HepG2 (cell line): Measurements from ENCODE around the gene OSBPL3. TPM values are rescaled to one million over a fixed set of nuclear protein-coding genes. Genes with fewer than 3 reads are reported as not detected.

Experiments used
- ARNT2 ChIP-seq: sonication (generic); formaldehyde crosslinking; IDR thresholded peaks from 2 replicates; pipeline ENCODE4 v1.8.0; 2022; ENCODE audit warnings: mild to moderate bottlenecking, low read depth, missing genetic modification reagents, moderate library complexity
- ATF7-NPFF ChIP-seq: sonication (generic); formaldehyde crosslinking; IDR thresholded peaks from 2 replicates; pipeline ENCODE4 v1.8.1; 2023; ENCODE audit warnings: mild to moderate bottlenecking, low read depth, missing genetic modification reagents, moderate library complexity
- ELF3 ChIP-seq: IDR thresholded peaks from 2 replicates; pipeline ENCODE4 v1.6.1; 2016; ENCODE audit warnings: missing genetic modification reagents, missing compliant biosample characterization
- GABPB1 ChIP-seq: IDR thresholded peaks from 2 replicates; pipeline ENCODE4 v1.6.1; 2016; ENCODE audit warnings: mild to moderate bottlenecking, missing genetic modification reagents, moderate library complexity, missing compliant biosample characterization
- GFI1 ChIP-seq: sonication (generic); formaldehyde crosslinking; IDR thresholded peaks from 2 replicates; pipeline ENCODE4 v1.5.0; 2020; ENCODE audit warnings: missing genetic modification reagents, mild to moderate bottlenecking, borderline replicate concordance
- HDAC1 ChIP-seq: sonication (generic); formaldehyde crosslinking; IDR thresholded peaks from 2 replicates; pipeline ENCODE4 v1.5.1; 2020; ENCODE audit warnings: mild to moderate bottlenecking, missing genetic modification reagents
- HDAC2 ChIP-seq: sonication (generic); formaldehyde crosslinking; IDR thresholded peaks from 2 replicates; pipeline ENCODE4 v1.4.0; 2020; ENCODE audit warnings: missing genetic modification reagents
- IRX3 ChIP-seq: sonication (generic); formaldehyde crosslinking; IDR thresholded peaks from 2 replicates; pipeline ENCODE4 v1.8.1; 2023; ENCODE audit warnings: mild to moderate bottlenecking, low read depth, missing genetic modification reagents, borderline replicate concordance
- KAT7 ChIP-seq: IDR thresholded peaks from 2 replicates; pipeline ENCODE4 v1.6.1; 2018; ENCODE audit warnings: borderline replicate concordance, missing compliant biosample characterization
- KAT8 ChIP-seq: IDR thresholded peaks from 2 replicates; pipeline ENCODE4 v1.6.1; 2016; ENCODE audit warnings: missing genetic modification reagents, missing compliant biosample characterization
- NONO ChIP-seq, 2 experiments: fragments of 450-650 bp in 1 of 2; sonication (generic) in 1 of 2; formaldehyde crosslinking in 1 of 2; IDR thresholded peaks in 1 of 2; conservative IDR thresholded peaks in 1 of 2; 2 replicates each; pipeline versions ENCODE4 v1.6.1 to v1.8.0; 2017 to 2022; ENCODE audit warnings: mild to moderate bottlenecking in 1 of 2, missing genetic modification reagents in 1 of 2, moderate library complexity in 1 of 2
- ONECUT2 ChIP-seq: sonication (generic); formaldehyde crosslinking; IDR thresholded peaks from 2 replicates; pipeline ENCODE4 v1.4.0; 2020; ENCODE audit warnings: missing genetic modification reagents
- POLR2AphosphoS2 ChIP-seq: IDR thresholded peaks from 2 replicates; pipeline ENCODE4 v1.6.1; 2011; ENCODE audit warnings: low read depth, low read length, improper control_type of control experiment
- RARA ChIP-seq: IDR thresholded peaks from 2 replicates; pipeline ENCODE4 v1.6.1; 2016; ENCODE audit warnings: missing genetic modification reagents, missing compliant biosample characterization
- RNF2 ChIP-seq: fragments of 450-650 bp; conservative IDR thresholded peaks from 2 replicates; pipeline ENCODE4 v1.6.1; 2016; ENCODE audit warnings: low read depth
- SIN3B ChIP-seq: fragments of 150-350 bp; IDR thresholded peaks from 2 replicates; pipeline ENCODE4 v1.6.1; 2014; ENCODE audit warnings: low read length
- SOX5 ChIP-seq: IDR thresholded peaks from 2 replicates; pipeline ENCODE4 v1.6.1; 2016; ENCODE audit warnings: borderline replicate concordance
- SP4 ChIP-seq: sonication (generic); formaldehyde crosslinking; IDR thresholded peaks from 2 replicates; pipeline ENCODE4 v1.8.1; 2023; ENCODE audit warnings: mild to moderate bottlenecking, missing genetic modification reagents
- ZFAT ChIP-seq: sonication (generic); formaldehyde crosslinking; conservative IDR thresholded peaks from 2 replicates; pipeline ENCODE4 v1.8.1; 2023; ENCODE audit warnings: missing genetic modification reagents, inconsistent platforms
- ZNF24 ChIP-seq: fragments of 450-650 bp; IDR thresholded peaks from 2 replicates; pipeline ENCODE4 v1.6.1; 2017; ENCODE audit warnings: antibody characterized with exemption, mild to moderate bottlenecking
- polyA plus RNA-seq, 8 experiments: library from polyadenylated mRNA; depleted of rRNA in 3 of 8; stranded (reverse) in 7 of 8; unstranded in 1 of 8; fragments of >200 nt; fragmentation: Illumina TruSeq in 4 of 8; extraction: Trizol in 4 of 8; gene quantifications; 2 replicates each; pipeline versions ENCODE4 v1.2.1 to v1.2.3, GENCODE V29; 2011 to 2016; ENCODE audit warnings: low read depth in 4 of 8, missing spikeins in 1 of 8, mixed read lengths in 1 of 8; ENCODE audit not compliant: insufficient read depth in 1 of 8
- total RNA-seq, 5 experiments: library from RNA; depleted of rRNA; stranded (reverse); fragments of >200 nt; fragmentation: Illumina TruSeq; extraction: Trizol; gene quantifications; 2 replicates each; pipeline ENCODE4 v1.2.3, GENCODE V29; 2016; ENCODE audit warnings: low read depth in 1 of 5
- TF ChIP-seq, protein P1 (sequence below): IDR thresholded peaks from 2 replicates; pipeline ENCODE4 v1.6.1; 2016; ENCODE audit warnings: missing compliant biosample characterization, missing genetic modification reagents, borderline replicate concordance
- TF ChIP-seq, protein P2 (sequence below): IDR thresholded peaks from 2 replicates; pipeline ENCODE4 v1.6.1; 2016; ENCODE audit warnings: mild to moderate bottlenecking, missing biosample characterization, missing genetic modification reagents
- TF ChIP-seq, protein P3 (sequence below): sonication (generic); formaldehyde crosslinking; IDR thresholded peaks from 2 replicates; pipeline ENCODE4 v1.5.1; 2020; ENCODE audit warnings: missing genetic modification reagents, mild to moderate bottlenecking, borderline replicate concordance
- TF ChIP-seq, protein P4 (sequence below): sonication (generic); formaldehyde crosslinking; IDR thresholded peaks from 2 replicates; pipeline ENCODE4 v1.4.0; 2020; ENCODE audit warnings: low read depth, missing genetic modification reagents

OSBPL3 gene
- total and polyA plus RNA-seq, 2 of the 13 experiments (the other 11 are each of a cell fraction or from before 2014, with no cell fraction given), result 8.8 to 28.9 TPM

DNA sequence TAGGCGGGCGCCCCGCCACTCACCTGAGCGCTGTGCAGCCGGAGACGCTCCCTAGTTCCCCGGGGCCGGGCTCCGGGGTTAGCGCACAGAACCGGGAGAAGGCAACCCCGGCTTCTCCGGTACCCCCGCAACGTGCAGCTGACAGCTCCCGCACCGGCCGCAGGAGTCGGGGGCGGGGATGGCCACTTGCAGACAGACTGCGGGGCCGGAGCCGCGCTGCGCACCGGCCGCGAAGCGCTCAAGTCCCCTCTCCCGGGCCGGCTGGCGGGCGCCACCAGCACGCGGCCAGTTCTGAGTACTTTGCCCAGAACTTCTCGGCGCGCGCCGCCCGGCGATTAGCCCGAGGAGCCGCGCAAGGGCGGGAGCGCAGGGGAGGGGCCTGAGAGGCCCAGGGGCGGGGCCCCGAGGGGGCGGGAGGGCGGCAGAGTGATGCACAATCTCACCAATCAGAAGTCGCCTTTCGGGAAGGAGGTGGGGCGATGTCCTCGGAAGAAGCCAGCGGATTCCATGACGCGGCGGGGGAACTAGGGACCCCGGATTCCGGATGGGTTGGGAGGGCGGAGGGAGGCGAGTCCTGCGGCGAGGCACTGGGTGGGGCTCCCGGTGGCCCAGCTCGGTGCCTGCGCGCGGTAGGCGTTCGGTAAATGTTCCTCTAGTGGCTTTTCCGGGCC lies at the start of gene OSBPL3 (continued):
- TF ChIP-seq, protein P1, sequence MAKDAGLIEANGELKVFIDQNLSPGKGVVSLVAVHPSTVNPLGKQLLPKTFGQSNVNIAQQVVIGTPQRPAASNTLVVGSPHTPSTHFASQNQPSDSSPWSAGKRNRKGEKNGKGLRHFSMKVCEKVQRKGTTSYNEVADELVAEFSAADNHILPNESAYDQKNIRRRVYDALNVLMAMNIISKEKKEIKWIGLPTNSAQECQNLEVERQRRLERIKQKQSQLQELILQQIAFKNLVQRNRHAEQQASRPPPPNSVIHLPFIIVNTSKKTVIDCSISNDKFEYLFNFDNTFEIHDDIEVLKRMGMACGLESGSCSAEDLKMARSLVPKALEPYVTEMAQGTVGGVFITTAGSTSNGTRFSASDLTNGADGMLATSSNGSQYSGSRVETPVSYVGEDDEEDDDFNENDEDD (CRISPR knock-in tag), result peak; percentile 83; the same call in 1 of the 2 replicates
- TF ChIP-seq, protein P2, sequence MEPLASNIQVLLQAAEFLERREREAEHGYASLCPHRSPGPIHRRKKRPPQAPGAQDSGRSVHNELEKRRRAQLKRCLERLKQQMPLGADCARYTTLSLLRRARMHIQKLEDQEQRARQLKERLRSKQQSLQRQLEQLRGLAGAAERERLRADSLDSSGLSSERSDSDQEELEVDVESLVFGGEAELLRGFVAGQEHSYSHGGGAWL (CRISPR knock-in tag), result peak; percentile 20
- 0 out of 2 replicates have a peak, but pooled peaks have one; percentile 38 for TF ChIP-seq ARNT2 (CRISPR knock-in tag)
- peak; percentile 64 for TF ChIP-seq HDAC1 (CRISPR knock-in tag)
- TF ChIP-seq ONECUT2 (CRISPR knock-in tag), result no peak
- TF ChIP-seq ZNF24, result no peak
- TF ChIP-seq, protein P3, sequence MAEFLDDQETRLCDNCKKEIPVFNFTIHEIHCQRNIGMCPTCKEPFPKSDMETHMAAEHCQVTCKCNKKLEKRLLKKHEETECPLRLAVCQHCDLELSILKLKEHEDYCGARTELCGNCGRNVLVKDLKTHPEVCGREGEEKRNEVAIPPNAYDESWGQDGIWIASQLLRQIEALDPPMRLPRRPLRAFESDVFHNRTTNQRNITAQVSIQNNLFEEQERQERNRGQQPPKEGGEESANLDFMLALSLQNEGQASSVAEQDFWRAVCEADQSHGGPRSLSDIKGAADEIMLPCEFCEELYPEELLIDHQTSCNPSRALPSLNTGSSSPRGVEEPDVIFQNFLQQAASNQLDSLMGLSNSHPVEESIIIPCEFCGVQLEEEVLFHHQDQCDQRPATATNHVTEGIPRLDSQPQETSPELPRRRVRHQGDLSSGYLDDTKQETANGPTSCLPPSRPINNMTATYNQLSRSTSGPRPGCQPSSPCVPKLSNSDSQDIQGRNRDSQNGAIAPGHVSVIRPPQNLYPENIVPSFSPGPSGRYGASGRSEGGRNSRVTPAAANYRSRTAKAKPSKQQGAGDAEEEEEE, result no peak
- TF ChIP-seq SOX5 (CRISPR knock-in tag), result 0 out of 2 replicates have a peak, but pooled peaks have one; percentile 20
- TF ChIP-seq NONO (IDR thresholded peaks at IDR 0.05), result no peak
- peak; percentile 32 for TF ChIP-seq NONO (CRISPR knock-in tag; conservative IDR thresholded peaks at IDR 0.05)
- peak; percentile 23; the same call in 1 of the 2 replicates for TF ChIP-seq RNF2
- TF ChIP-seq, protein P4, sequence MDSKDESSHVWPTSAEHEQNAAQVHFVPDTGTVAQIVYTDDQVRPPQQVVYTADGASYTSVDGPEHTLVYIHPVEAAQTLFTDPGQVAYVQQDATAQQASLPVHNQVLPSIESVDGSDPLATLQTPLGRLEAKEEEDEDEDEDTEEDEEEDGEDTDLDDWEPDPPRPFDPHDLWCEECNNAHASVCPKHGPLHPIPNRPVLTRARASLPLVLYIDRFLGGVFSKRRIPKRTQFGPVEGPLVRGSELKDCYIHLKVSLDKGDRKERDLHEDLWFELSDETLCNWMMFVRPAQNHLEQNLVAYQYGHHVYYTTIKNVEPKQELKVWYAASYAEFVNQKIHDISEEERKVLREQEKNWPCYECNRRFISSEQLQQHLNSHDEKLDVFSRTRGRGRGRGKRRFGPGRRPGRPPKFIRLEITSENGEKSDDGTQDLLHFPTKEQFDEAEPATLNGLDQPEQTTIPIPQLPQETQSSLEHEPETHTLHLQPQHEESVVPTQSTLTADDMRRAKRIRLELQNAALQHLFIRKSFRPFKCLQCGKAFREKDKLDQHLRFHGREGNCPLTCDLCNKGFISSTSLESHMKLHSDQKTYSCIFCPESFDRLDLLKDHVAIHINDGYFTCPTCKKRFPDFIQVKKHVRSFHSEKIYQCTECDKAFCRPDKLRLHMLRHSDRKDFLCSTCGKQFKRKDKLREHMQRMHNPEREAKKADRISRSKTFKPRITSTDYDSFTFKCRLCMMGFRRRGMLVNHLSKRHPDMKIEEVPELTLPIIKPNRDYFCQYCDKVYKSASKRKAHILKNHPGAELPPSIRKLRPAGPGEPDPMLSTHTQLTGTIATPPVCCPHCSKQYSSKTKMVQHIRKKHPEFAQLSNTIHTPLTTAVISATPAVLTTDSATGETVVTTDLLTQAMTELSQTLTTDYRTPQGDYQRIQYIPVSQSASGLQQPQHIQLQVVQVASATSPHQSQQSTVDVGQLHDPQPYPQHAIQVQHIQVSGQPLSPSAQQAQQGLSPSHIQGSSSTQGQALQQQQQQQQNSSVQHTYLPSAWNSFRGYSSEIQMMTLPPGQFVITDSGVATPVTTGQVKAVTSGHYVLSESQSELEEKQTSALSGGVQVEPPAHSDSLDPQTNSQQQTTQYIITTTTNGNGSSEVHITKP, result peak; percentile 74; the same call in 1 of the 2 replicates
- TF ChIP-seq ATF7-NPFF (CRISPR knock-in tag), result 0 out of 2 replicates have a peak, but pooled peaks have one; percentile 22
- peak; percentile 92 for TF ChIP-seq SP4
- TF ChIP-seq ELF3, result peak; percentile 55
- TF ChIP-seq KAT8 (CRISPR knock-in tag), result peak; percentile 40; the same call in 1 of the 2 replicates
- peak; percentile 74 for TF ChIP-seq GABPB1 (CRISPR knock-in tag)
- no peak for TF ChIP-seq SIN3B
- TF ChIP-seq POLR2AphosphoS2, result no peak
- peak; percentile 58 for TF ChIP-seq ZFAT (CRISPR knock-in tag)
- 0 out of 2 replicates have a peak, but pooled peaks have one; percentile 16 for TF ChIP-seq KAT7
- TF ChIP-seq RARA (CRISPR knock-in tag), result 0 out of 2 replicates have a peak, but pooled peaks have one; percentile 5
- peak; percentile 29; the same call in 1 of the 2 replicates for TF ChIP-seq HDAC2 (CRISPR knock-in tag)
- peak; percentile 55; the same call in 1 of the 2 replicates for TF ChIP-seq IRX3 (CRISPR knock-in tag)
- peak; percentile 48; the same call in 1 of the 2 replicates for TF ChIP-seq GFI1 (CRISPR knock-in tag)
